ENCODE results near the gene XKR7. TPM values are rescaled to one million over a fixed set of nuclear protein-coding genes. Genes with fewer than 3 reads are reported as not detected.

Gene XKR7
- total and polyA plus RNA-seq, 10 donors, result 0.02 to 0.21 (median 0.08) TPM; not detected in 2

DNA sequence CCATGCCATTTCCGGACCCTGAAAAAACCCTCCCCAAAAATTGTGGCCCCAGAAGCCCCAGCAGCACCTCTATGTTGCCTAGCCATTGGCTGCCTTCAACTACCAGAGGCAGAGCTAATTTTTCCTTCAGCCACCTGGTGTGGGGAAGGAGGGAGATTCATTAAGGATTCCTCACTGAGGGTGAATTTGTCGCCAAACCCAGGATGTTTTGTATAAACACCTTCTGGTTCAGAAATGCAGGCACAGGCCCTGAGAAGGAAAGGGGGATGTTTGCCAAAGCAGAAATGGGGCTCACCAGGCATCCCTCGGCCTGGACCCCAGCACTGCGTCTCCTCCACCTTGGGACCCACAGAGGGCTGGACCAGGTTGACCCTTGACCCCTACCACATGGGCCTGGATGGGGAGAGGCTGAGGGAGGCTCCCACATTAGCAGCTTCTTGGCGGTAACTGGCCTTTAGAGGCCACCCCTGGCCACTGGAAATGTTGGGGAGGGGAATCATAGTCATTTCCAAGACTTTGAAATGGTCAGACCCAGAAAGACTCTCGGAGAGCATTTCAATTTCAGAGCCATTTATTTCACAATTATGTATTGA is 14.3 kb upstream of the XKR7 start:
- peaks cover 11 to 33% (median 25%) of the 10 kb centered on the region in 6 donors for H3K4me1 ChIP-seq
- intact Hi-C loops (cut with DNase I; ENCODE audit: low total_unique reads), result loop anchor here (10.0 kb wide), 1 partner anchor 99 kb away; no protein-coding TSS in a partner anchor
- H3K36me3 ChIP-seq, result peaks cover 0 to 17% (median 11%) of the 10 kb centered on the region in 6 donors
- H3K27me3 ChIP-seq (replicated peaks in 1 of 7), result peaks cover 0 to 16% (median 0%) of the 10 kb centered on the region in 7 donors
- no peak overlapping the region for H3K4me3 ChIP-seq
- H3K27ac ChIP-seq, result no peak overlapping the region
- TF ChIP-seq POLR2A (IDR thresholded peaks at IDR 0.05) (no peak), POLR2AphosphoS5 (IDR thresholded peaks at IDR 0.05) (no peak)
- TF ChIP-seq, protein P1, sequence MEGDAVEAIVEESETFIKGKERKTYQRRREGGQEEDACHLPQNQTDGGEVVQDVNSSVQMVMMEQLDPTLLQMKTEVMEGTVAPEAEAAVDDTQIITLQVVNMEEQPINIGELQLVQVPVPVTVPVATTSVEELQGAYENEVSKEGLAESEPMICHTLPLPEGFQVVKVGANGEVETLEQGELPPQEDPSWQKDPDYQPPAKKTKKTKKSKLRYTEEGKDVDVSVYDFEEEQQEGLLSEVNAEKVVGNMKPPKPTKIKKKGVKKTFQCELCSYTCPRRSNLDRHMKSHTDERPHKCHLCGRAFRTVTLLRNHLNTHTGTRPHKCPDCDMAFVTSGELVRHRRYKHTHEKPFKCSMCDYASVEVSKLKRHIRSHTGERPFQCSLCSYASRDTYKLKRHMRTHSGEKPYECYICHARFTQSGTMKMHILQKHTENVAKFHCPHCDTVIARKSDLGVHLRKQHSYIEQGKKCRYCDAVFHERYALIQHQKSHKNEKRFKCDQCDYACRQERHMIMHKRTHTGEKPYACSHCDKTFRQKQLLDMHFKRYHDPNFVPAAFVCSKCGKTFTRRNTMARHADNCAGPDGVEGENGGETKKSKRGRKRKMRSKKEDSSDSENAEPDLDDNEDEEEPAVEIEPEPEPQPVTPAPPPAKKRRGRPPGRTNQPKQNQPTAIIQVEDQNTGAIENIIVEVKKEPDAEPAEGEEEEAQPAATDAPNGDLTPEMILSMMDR (IDR thresholded peaks at IDR 0.05 in 8 of 11, conservative IDR thresholded peaks at IDR 0.05 in 3 of 11), result no peak
- DNase-seq, result no peak
- 84 to 91% (median 88%) methylated on average over 6 of the region's 6 CpGs for WGBS, 5 donors
- H3K9me3 ChIP-seq, result no peaks in the 10 kb centered on the region

DNA sequence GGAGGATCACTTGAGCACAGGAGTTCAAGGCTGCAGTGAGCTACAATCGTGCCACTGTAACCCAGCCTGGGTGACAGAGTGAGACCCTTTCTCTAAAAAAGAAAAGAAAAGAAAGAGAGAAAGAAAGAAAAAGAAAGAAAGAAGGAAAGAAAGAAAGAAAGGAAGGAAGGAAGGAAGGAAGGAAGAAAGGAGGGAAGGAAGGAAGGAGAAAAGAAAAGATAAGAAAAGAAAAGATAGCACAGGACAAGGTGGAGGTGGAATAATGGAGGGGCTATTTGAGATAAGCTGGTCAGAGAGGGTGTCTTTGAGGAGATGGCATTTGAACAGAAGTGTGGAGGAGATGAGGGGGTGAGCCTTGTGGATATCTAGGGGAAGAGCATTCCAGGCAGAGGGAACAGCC is 13.5 kb upstream of the XKR7 start:
- peaks cover 0 to 17% (median 0%) of the 10 kb centered on the region in 7 donors for H3K27me3 ChIP-seq (replicated peaks in 1 of 7)
- TF ChIP-seq, protein P1 (IDR thresholded peaks at IDR 0.05 in 8 of 11, conservative IDR thresholded peaks at IDR 0.05 in 3 of 11), result no peak
- TF ChIP-seq POLR2A (IDR thresholded peaks at IDR 0.05) (no peak), POLR2AphosphoS5 (IDR thresholded peaks at IDR 0.05) (no peak)
- no peaks in the 10 kb centered on the region for H3K9me3 ChIP-seq
- peaks cover 0 to 8% (median 3%) of the 10 kb centered on the region in 6 donors for H3K36me3 ChIP-seq
- no peak overlapping the region for H3K4me3 ChIP-seq
- intact Hi-C loops (cut with DNase I; ENCODE audit: low total_unique reads), result loop anchor here (10.0 kb wide), 1 partner anchor 100 kb away; no protein-coding TSS in a partner anchor
- H3K27ac ChIP-seq, result no peak overlapping the region
- DNase-seq, result no peak
- 58 to 77% (median 64%) methylated on average over 1 of the region's 1 CpG for WGBS, 5 donors
- peaks cover 11 to 27% (median 21%) of the 10 kb centered on the region in 6 donors for H3K4me1 ChIP-seq

DNA sequence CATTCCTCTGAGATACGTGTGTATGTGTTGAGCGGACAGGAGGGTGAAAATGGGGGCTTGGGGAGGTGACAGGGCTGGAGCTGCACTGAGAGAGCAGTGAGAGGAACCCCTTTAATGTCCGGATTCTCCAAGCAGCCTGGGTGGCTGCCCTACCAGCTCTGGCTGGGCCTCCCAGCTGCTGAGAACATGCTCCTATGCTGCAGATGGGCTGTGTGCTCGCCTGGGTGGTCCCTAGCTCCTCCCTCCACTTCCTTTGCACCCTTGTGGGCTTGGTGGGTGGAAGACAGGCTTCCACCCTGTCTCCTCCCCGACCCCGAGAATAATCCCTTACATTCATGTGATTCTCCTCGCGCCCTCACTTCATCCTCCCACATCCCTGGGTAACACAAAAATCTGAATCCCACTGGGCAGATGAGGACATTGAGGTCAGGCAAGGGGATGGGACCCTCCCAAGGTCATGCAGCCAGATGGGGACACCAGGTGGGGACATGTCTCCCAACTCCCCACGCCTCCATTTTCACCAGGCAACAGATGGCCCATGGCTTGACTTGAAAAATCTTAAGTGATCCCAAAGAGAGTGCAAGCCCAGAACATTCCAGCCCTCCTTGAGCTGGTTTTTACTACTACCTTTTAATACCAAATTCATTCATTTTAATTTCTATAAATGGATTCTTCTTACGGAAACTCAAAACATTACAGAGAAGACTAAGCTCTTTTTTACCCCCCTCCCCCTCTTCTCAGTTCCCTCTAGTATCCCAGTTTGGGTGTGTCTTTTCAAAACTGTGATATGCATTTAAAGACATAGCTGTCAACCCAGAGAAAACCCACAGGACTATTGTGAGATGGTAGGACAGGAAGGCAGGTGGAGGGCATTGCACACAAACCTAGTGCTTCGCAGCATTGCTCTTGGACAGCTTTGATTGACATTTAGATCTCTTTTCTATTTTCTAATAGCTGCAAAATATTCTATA is 11.1 kb upstream of the XKR7 start:
- TF ChIP-seq POLR2A (IDR thresholded peaks at IDR 0.05), result no peak
- TF ChIP-seq, protein P1 (IDR thresholded peaks at IDR 0.05 in 8 of 11, conservative IDR thresholded peaks at IDR 0.05 in 3 of 11), result no peak
- no peak for TF ChIP-seq POLR2AphosphoS5 (IDR thresholded peaks at IDR 0.05)
- intact Hi-C loops (cut with DNase I; ENCODE audit: low total_unique reads), result loop anchor here (10.0 kb wide), 1 partner anchor 102 kb away; no protein-coding TSS in a partner anchor
- Histone ChIP-seq H3K9me3 (no peaks in the 10 kb centered on the region), H3K4me1 (peaks cover 0 to 7% (median 2%) of the 10 kb centered on the region in 6 donors), H3K36me3 (no peaks in the 10 kb centered on the region), H3K27me3 (replicated peaks in 1 of 7) (peaks cover 0 to 17% (median 0%) of the 10 kb centered on the region in 7 donors), H3K27ac (no peak overlapping the region), H3K4me3 (no peak overlapping the region)
- 52 to 59% (median 56%) methylated on average over 11 of the region's 11 CpGs for WGBS, 5 donors
- no peak for DNase-seq

Data from spleen (tissue), 11 donors.